ENCODE measurements around the gene FAM227B.
"Not testable (repeated sequence)": the region's sequence is repeated elsewhere in the genome, so short reads cannot be mapped to it uniquely, and the experiment has no call there.

Gene FAM227B

GRCh38 chr15:49620658-49621368 lies at the start of gene FAM227B, which contains the start of gene DTWD1:
Gene FAM227B, minus strand, starts transcription at chr15:49620818. Its CDS starts 5,647 bp downstream, at chr15:49615171.
Gene DTWD1, plus strand, starts transcription at chr15:49621048. Its CDS starts 4,120 bp downstream, at chr15:49625168.
- DNase-seq = peak; percentile 93

DNA sequence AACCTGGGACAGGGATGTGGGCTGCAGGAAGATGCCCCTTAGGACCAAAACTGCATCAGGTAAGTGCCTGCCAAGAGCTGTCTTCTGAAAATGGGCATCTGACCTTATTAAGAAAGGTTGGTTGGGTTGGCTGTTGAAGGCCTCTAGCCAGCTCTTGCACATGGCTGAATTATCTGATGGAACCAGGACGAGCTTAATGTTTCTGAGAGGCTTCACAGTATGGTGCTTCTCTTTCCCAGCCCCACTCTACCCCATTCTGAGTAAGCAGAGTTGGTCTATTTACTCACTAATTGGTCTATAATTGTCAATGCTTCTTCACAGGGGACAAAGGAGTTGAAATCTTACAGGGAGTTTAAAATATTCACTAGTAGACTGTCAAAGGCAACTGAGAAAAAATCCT lies 48.7 kb upstream of the FAM227B start:
- no peak for DNase-seq

DNA sequence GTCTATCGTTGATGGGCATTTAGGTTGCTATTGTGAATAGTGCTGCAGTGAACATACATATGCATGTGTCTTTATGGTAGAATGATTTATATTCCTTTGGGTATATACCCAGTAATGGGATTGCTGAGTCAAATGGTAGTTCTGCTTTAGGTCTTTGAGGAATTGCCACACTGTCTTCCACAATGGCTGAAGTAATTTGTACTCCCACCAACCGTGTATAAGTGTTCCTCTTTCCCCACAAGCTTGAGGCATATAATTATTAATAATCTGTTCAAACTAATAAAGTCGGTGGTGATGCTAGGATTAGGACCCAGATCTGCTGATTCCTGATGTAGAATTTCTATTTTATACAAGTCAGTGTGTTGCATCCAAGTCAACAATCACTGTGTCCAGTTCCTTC lies 45.9 kb upstream of the FAM227B start:
- not testable (repeated sequence) for DNase-seq

DNA sequence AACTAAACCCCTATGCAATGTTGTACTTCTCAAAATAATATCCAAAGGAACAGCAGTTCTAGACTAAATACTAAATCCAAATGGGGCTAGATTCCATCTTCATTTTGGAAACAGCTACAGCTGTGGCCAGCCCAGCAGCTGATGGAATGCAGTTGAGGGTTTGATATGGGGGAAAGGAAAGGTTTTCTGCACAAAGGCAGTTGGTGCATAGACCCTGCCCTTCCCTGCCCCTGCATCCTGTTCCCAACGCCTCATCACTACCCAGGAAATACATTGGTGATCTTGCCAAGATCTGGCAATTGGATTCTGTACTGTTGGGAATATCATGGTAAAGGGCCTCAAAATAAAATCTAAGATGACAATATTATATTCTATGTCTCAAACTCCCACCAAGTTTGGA lies 44.1 kb upstream of the FAM227B start:
- no peak for DNase-seq

DNA sequence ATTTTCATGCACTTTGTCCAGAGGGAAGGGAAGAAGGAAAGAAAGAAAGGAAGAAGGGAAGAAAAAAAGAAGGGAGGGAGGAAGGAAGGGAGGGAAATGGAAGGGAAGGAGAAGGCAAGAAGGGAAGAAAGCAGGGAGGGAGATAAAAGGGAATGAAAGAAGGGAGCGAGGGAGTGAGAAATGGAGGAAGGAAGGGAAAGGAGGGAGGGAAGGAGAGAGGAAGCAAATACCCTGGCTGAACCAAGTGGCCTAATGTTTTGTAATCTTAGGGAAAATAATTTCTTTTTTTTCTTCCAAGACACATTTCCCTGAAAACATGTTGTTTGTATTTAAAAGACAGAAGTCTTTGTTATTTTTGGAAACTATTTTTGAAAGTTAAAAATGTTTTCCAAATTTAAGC lies 36.1 kb upstream of the FAM227B start:
- DNase-seq = no peak

DNA sequence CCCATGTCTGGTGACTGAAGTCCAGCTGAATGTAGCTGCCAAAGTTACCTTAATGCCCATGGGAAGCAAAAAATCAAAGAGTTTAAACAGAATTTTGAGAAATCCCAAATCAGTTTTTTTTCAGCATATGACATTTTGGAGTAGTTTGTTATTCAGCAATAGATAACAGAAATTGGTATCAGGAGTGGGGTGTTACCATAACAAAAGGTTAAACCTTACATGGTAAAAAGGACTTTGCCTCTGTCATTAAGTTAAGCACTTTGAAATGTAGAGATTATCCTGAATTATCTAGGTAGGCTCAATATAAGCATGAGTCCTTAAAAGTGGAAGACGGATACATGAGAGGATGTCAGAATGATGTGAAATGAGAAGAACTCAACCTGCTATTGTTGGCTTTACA lies 32.3 kb upstream of the FAM227B start:
- no peak for DNase-seq

GRCh38 chr15:49650676-49651075 lies 30.1 kb upstream of the FAM227B start:
- no peak for DNase-seq

GRCh38 chr15:49649987-49650386 lies 29.4 kb upstream of the FAM227B start:
- DNase-seq = no peak

DNA sequence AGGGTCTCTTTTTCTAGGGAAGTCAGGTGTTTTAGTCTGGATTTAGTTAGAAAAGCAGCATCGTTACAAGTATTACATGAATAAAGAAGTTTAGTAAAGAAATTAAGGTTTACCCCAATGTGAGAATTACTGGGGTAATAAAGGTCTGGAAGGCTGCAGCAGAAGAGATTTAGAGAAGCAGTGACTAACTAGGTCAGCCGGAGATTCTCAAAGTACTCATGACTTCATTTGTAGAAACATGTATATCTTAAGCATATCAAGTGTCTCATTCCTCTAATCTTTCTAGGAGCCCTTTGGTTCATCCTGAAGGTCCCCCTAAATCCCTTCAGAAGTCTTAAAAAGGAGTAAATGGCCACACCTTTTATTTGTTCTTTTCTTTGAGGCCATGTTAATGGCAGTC lies 26.3 kb upstream of the FAM227B start:
- DNase-seq = no peak

GRCh38 chr15:49645941-49646340 lies 25.3 kb upstream of the FAM227B start:
- no peak for DNase-seq

GRCh38 chr15:49645277-49645676 lies 24.7 kb upstream of the FAM227B start:
- no peak for DNase-seq

DNA sequence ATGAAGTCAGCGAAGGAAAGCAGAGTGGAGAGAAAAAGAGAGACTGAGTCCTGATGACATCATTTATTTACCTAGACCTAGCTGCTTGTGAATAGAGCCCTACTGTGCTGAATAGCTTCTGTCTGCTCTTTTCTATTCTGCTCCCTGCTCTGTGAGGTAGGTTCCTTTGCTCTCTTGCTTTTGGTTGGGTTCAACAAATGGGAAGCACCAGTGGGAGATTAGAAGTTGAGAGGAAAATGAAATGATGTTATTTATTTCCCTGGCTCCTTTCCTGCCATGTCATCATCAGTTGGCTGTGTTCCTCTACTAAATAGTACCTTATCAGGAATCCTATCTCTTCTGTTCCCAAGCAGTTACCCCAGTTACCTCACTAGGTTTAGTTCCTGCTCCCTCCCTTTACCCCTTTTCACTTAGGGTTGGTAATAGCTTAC lies 23.8 kb upstream of the FAM227B start:
- no peak for DNase-seq

DNA sequence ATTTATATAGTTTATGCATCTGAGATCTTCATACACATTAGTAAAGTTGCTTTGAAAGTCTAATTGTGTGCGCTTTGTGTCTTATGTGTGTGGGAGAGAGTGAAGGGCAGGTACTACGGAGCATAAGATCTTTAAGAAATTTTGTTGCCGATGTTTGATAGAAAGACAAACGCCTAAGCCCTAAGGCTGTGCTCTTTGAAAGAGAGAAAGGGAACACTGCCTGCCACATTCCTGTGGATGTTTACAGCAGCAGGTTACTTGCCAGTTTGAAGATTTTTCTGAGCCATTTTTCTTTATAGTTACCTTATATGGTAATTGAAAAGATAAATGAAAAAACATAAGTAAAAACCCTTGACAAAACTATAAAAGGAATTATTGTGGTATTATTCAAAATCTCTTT lies 17.2 kb upstream of the FAM227B start:
- no peak for DNase-seq

- no peak for DNase-seq
Observed at GRCh38 chr15:49628379-49628778, 7.8 kb upstream of the FAM227B start.

- no peak for DNase-seq
Observed at GRCh38 chr15:49627407-49627877, 6.8 kb upstream of the FAM227B start.

GRCh38 chr15:49625460-49626036 lies 4.9 kb upstream of the FAM227B start:
- no peak for DNase-seq

DNA sequence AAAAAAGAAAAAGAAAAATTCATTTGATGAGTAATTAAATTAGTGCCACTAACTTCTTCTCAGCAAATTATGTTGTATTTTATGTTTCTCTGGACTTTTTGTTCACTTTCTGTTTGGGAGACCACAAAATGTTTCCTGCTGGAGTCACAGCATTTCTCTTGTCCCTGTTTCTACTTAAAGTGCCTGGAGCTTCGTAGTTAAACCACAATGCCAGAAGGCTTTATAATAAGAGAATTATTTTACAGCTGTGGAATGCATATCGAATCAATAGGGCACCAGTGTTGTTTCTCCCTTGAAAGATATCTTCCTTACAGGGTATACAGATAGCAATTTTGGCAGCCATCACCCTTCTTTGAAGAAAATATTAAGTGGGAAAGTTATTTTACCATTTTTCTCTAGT lies 3.4 kb upstream of the FAM227B start:
- DNase-seq = no peak

GRCh38 chr15:49622561-49622960 lies 1.9 kb upstream of the FAM227B start:
- no peak for DNase-seq

DNA sequence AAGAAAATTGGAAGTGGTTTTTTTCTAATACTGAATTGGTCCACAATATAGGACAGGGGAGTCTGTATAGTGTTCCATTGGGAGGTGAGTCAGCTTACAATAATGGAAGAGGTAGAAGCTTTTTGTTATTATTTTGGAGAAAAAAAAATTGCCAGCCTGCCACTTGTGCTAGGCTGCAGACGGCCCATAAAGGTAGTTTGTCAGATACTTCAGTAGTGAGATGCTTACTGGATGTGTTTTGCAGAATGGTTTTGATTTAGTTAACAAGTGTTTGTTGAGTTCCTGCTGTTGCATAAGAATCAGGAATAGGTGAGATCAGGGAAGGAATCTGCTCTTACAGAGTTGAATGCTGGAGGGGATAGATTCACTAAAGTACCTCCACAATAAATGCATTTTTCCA lies 1.3 kb upstream of the FAM227B start:
- no peak for DNase-seq

- DNase-seq = no peak
Observed at GRCh38 chr15:49621401-49621811, 788 bp upstream of the FAM227B start.

- no peak for DNase-seq
Observed at GRCh38 chr15:49620199-49620598, 419 bp downstream of the FAM227B start.

DNA sequence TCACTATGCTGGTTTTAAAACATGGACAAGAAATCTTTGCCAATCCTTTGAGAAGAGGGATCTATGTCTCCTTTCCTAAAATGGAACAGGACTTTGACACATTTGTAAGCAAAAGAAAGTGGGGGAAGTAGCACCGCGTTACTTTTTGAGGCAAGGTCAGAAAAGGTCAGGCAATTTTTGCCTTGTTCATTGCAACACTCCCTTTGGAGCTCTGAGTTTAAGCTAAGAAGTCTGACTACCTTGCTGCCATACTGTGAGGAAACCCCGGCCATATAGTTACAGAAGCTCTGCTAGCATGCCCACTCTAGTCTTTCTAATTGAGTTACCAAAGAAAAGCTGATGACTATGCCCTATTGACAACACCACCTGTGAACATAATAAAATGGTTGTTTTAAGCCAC lies 1.4 kb downstream of the FAM227B start:
- no peak for DNase-seq

GRCh38 chr15:49612240-49612639 lies 8.4 kb downstream of the FAM227B start:
- DNase-seq = not testable (repeated sequence)

DNA sequence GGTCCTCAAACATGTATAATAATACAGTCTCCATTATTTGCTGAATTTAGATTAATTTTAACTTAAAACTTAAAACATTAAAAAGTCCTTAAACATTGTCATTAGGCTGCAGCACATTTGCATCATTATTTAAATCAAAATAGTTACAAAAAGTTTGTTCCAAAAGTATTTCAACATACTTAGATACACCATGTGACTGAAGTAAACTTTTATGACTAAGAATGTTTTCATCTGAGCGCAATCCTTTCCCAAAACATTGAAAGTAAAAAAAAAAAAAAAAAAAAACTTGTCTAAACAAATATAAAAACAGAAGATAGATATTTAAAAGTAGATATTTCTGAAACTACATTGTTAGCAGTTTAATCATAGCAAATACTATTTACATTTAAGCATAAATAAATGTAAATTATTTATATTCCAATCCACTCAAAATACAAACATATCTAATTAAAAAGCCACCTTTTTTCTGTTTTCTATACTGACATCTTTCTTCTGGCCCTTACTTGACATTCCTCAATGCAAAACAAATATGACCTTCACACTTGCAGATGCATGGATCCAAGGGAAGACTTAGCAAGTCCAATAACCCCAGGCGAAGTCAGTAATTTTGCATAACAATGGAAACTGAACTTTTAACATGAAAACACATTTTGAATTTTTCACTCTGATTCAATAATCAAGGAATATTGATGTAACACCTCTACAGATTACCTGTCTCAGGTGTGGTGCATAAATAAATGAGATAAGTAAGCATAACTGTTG lies 10.3 kb downstream of the FAM227B start:
- no peak for DNase-seq
